HG02943 (cell line): ENCODE data around the gene OARD1.
"Not testable (repeated sequence)": the region's sequence is repeated elsewhere in the genome, so short reads cannot be mapped to it uniquely, and the experiment has no call there.

ENCODE experiments used
- ATAC-seq: cut with Tn5 transposase; IDR thresholded peaks from one replicate; pipeline ENCODE4 v1.9.1; 2021; ENCODE audit warnings: mild to moderate bottlenecking, low read depth, moderate library complexity; ENCODE audit not compliant: unreplicated experiment

The OARD1 gene

GRCh38 chr6:41028561-41029412 lies 43.4 kb downstream of the OARD1 start:
- peak; percentile 34 for ATAC-seq

DNA sequence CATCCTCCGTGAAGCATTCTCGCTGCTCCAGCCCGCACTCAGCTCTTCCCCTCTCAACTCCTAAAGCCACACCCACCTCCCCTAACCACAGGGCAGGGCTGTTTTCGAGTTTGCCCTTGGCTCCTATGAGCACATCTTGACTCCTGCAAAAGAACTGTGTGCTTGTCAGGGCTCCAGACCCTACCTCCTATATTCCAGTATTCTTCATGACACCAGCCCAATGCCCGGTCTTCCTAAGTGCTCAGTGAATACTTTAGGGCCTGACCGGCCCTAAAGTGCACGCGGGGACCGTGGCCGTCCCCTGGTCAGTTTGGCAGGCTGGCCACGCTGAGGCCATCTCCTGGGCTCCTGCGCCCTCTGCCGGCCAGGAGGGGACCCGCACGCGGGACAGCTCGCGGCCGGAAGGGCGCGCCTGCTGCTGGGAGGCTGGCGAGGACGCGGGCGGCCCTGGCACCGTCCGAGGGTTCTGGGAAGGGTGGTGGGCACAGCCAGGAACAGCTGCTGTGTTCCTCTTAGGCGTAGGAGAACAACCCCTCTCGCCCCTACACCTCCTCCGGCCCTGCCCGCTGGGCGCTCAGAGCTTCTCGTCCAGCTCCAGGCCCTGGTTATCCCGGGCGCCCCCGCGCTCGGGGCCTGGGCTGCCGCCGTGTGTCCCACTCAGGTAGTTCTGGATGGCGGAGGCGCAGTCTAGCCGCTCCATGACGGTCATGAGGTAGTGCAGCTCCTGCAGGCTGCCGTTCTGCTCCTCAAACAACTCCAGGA lies 44.2 kb downstream of the OARD1 start:
- peak; percentile 74 for ATAC-seq

- no peak for ATAC-seq
These were observed 44.9 kb downstream of the OARD1 start for GRCh38 chr6:41027241-41027640.

GRCh38 chr6:41025966-41026530 lies 46.1 kb downstream of the OARD1 start:
- ATAC-seq: no peak

- no peak for ATAC-seq
These were observed 49.0 kb downstream of the OARD1 start for GRCh38 chr6:41023114-41023513.

DNA sequence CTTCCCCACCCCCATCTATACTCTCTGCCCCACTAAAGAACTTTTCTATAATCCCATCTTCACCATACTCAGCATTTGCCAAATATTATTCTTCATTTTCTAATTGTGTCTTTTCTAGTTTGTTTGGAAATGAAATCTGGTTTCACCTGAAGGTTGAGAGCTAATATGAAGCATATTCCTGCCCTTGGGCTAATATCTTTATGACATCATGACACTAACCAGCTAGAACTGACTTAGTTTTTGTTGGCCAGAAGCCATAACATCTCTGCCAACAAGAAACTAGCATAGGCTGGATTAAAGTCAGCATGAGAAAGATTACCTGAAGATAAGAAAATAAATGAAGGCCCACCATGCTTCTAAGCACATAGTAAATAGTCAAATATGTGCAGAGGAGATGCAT lies 49.9 kb downstream of the OARD1 start:
- no peak for ATAC-seq

DNA sequence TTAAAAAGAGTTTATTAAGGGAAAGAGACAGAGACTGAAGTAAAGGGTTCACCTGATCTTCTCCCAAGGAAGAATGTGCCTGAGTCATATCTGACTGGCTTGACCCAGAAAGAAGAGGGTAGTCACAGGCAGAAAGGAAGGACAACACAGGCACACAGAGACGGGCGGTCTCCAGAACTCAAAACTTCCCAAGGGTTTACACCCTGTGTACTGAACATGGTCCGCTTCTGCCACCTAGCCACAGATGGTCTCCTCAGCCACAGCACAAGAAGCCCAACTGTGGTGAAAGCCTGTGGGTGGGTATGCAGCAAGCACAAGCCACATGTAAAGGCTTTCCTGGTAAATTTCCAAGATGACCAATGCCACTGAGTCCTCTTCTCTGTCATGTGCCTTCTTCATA lies 50.3 kb downstream of the OARD1 start:
- ATAC-seq: no peak

DNA sequence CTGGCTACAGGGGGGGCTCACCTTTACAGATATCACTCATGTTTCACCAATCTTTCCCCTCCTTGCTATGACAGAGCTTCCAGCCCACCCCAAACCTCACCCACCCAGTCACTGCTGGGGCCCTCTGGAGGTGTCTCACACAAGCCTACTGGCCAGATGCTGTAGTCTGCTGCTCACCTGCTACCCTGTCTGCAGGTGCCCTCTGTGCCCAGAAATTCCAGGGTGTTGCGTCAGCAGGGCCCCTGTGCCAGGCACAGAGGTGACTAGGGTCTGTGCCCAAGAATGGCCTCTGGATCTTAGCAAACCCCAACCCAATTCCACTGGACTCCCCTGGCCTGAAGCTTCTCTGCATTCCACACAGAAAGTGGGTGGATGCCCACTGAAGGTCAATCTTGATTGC lies 54.5 kb downstream of the OARD1 start:
- ATAC-seq: no peak

DNA sequence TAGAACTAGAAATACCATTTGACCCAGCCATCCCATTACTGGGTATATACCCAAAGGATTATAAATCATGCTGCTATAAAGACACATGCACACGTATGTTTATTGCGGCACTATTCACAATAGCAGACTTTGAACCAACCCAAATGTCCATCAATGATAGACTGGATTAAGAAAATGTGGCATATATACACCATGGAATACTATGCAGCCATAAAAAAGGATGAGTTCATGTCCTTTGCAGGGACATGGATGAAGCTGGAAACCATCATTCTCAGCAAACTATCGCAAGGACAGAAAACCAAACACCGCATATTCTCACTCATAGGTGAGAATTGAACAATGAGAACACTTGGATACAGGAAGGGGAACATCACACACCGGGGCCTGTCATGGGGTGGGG lies 56.3 kb downstream of the OARD1 start:
- not testable (repeated sequence) for ATAC-seq

- ATAC-seq: no peak
These were observed 57.4 kb downstream of the OARD1 start for GRCh38 chr6:41014780-41015179.
